ENCODE results near the gene SLC25A45.
"Not testable (repeated sequence)": the region's sequence is repeated elsewhere in the genome, so short reads cannot be mapped to it uniquely, and the experiment has no call there.

The SLC25A45 gene

DNA sequence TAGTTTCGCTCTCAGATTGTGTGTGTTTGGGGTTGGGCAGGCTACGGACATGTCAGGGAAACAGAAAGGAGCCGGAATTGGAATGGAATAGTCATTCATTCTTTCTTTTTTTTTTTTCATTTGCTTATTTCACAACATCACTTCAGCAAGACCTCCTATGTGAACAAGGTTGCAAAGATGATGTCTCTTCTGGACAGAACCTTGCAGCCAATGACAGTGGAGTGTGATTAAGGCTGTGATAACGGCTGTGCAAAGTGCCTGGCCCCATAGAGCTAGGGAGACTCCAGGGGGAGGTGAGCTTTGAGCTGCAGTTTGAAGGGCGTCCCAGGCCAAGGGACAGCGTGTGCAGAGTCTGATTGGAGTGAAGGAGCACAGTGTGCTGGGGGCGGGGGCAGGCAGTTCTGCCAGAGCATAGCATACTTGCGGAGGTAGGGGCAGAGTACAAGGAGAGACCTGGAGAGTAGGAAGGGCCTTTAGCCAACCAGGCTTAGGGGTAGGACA lies 24.5 kb downstream of the SLC25A45 start:
- no peak for DNase-seq

DNA sequence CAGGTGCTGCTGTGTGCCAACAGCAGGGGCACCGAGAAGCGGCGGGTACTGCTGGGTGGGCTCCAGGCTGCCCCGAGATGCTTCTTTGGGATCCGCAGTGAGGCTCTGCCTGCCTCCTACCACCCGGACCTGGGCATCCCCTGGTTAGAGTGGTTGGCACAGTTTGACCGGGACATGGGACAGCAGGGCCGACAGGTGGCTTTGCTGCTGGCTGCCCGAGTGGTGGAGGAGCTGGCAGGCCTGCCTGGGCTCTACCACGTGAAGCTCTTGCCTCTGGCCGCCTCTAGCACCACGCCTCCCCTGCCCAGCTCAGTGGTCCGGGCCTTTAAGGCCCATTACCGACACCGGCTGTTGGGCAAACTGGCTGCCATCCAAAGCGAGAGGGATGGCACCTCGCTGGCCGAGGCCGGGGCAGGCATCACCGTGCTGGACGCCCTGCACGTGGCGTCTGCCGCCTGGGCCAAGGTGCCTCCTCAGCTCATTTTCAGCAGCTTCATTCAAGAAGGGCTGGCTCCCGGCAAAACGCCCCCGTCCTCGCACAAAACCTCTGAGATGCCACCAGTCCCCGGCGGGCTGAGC lies 26.0 kb downstream of the SLC25A45 start:
- DNase-seq, result no peak

DNA sequence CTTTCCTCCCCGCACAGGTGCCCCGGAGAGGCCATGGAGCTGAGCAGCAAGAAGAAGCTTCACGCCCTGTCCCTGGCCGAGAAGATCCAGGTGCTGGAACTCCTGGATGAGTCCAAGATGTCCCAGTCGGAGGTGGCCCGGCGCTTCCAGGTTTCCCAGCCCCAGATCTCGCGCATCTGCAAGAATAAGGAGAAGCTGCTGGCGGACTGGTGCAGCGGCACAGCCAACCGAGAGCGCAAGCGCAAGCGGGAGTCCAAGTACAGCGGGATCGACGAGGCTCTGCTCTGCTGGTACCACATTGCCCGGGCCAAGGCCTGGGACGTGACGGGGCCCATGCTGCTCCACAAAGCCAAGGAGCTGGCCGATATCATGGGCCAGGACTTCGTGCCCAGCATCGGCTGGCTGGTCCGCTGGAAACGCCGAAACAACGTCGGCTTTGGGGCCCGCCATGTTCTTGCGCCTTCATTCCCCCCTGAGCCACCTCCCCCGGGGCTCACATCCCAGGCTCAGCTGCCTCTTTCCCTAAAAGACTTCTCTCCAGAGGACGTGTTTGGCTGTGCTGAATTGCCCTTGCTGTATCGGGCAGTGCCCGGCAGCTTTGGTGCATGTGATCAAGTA lies 26.6 kb downstream of the SLC25A45 start:
- DNase-seq, result no peak

DNA sequence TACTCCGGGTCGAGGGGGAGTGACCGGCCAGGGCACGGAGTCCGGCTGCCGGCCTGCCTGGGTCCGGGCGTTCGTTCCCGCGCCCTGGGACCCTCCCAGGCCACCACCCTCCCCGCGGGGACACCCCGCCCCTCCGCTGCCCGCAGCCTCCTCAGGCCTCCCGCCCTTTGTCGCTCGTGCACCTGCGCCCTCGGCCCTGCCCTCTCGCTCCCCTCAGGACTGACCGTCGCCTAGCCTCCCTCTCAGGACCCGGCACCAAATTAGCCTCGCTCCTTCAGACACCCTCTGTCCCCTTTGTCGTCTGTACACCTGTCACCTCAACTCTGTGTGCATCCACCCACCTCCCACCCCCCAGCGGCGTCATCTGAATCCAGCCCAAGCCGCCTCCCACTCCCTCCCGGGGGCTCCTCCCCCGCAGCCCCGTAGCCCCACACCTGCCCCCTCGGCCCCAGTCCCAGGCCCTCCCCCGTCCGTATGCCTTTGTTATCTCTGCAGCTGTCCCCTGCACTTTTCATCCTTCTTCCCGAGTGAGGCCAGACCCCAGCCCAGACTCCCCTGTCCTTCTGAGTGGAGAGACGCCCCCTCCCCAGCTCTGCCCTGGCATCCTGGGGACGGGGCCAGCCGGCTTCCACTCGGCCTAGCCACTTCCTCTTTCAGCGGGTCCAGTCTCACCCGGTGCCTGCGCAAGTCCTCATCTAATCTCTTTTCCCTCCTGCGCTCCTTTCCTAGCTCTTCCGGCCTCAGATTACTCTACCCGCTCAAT lies 27.3 kb downstream of the SLC25A45 start:
- DNase-seq, result peak; percentile 56 to 63

DNA sequence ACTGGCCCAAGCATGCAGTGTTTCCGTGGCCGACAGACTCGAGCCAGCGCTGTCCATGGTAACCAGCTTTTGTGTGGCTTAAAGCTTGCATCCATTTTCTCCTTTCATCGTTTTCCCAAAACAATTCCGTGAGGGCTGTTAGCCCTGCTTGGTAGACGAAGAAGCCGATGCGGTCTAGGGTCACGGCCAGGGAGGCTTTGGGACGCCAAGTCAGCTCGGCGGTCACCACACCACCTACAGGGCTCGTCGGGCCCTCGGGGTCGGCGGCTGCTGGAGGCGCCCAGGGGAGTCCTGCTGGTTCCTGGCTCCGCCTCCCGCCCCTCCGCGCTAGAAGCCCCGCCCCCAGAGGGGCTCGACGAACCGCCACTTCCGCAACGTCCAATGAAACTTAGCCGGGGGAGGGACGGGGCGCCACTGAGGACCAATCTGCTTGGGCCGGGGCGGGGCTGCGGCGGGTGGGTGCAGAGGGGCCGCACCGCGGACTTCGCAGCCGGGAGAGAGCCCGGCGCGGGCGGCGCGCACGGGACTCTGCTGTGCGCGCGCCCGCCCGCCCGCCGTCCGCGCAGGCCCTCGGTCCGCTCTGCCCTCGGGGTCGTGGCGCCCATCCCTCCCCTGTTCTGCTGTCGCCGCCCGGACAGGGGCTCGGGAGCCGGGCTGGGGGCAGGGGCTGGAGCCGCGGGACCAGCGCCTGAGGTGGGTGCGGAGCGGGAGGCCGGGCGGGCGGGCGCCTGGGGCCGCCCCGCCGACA lies 28.0 kb downstream of the SLC25A45 start, which contains the start of gene TIGD3:
TIGD3 (plus strand) TSS at position 487 of the 748 bp plus-strand sequence. CDS start 1,058 bp downstream, outside the sequence.
- DNase-seq, result peak; percentile 96 to 97

DNA sequence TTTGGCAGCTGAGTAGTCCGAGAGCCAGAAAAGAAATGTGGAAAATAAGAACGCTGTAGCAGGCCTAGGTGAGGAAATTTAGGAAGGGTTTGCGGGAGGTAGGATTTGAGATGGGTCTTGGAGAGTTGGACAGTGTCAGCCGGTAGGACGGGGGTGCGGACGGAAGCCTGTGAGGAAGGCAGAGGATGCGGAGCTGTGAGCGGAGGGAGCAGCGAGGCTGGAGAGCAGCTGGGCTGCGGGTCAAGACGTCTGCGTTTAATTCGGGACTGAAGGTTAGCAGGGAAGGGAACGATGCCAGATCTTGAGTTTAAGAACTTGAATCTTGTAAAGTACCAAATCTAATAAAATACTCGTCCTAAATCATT lies 28.6 kb downstream of the SLC25A45 start:
- no peak for DNase-seq

DNA sequence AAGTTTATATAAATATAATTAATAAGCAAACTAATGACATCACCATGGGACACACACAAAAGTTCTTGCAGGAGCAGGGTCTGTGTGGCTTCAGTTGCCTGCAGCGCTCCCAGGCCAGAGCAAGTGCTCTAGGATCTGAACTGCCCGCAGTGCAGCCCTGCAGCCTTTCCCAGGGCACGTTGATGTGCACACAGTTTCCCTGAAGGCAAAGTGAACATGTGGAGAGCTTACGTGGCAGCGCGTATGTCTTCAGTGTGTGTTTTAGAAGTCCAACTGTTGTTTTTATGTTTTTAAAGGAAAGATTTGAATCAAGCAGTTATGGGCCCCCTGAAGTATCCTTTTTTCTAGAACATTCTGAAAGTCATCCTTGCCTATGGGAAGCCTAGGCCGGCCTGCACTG lies 29.1 kb downstream of the SLC25A45 start:
- no peak for DNase-seq

DNA sequence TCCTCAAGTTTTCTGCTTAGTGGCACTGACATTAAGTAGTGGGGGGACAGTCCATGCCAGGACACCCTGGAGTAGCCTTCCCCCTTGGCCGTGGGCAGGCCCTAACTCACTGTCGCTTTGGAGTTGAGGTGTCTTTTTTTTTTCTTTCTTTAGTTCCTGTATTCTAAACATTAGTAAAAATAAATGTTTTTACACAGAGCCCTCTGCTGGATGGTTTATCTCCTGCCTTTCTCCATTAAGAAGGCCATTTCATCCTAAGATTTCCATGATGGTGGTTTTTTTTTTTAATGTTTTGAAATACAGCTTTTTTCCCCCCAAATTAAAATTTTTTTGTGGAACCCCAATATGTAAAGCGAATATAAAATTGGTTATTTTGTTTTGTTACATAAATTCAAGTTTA lies 29.7 kb downstream of the SLC25A45 start:
- DNase-seq, result no peak

DNA sequence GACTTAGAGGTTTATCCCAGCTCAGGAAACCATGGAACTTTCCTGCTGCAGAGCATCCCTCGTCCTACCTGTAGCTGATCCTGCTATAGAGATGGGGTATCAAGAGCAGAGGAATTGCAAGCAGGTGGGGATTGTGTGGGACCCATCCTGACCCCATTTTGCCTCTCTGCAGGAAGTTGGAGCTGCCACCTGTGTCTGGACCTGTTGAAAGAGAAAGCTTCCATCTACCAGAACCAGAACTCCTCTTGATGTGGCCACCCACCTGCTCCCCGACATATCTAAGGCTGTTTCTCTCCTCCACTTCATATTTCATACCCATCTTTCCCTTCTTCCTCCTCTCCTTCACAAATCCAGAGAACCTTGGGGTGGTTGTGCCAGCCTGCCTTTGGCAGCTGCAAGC lies 30.9 kb downstream of the SLC25A45 start:
- DNase-seq, result no peak

DNA sequence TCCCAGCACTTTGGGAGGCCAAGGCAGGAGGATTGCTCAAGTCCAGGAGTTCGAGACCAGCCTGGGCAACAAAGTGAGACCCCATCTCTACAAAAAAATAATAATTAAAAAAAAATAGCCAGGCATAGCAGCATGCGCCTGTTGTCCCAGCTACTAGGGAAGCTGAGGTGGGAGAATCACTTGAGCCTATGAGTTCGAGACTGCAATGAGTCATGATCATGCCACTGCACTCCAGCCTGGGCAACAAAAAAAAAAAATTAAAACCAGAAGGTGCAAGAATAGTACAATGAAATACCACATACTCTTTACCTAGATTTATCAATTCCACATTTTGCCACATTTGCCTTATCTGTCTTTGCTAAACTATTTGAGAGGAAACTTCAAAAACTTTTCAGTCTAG lies 40.6 kb downstream of the SLC25A45 start:
- no peak for DNase-seq

DNA sequence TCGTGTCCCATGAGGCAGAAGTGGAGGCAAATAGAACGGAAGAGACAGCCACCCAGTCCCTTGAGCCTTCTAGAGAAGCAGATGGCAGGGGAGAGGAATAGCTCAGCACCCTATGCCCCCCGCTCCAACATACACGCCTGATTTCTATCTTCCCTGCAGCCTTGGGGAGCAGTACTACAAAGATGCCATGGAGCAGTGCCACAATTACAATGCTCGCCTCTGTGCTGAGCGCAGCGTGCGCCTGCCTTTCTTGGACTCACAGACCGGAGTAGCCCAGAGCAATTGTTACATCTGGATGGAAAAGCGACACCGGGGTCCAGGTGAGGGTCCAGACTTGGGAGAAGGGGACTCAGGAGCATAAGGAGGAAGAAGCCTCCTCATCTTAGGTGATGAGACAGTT lies 42.2 kb downstream of the SLC25A45 start:
- DNase-seq, result no peak

DNA sequence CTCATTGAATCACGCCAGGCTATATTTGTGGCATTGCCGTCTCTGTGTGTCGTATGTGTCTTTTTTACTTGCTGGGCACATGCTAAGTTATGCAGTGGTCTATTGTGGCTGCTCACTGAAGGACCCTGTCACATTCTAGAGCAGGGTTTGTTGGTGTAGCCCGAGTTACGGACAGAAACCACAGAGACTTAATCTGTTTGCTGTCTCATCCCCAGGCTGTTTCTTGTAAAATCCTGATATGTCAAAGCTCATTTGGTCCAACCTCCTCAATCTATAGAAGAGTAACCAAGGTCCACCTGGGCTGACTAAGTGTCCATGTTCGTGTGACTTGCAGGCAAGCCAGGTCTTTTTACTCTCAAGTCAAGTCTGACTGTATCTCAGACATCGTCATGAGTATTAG lies 43.8 kb downstream of the SLC25A45 start:
- no peak for DNase-seq

DNA sequence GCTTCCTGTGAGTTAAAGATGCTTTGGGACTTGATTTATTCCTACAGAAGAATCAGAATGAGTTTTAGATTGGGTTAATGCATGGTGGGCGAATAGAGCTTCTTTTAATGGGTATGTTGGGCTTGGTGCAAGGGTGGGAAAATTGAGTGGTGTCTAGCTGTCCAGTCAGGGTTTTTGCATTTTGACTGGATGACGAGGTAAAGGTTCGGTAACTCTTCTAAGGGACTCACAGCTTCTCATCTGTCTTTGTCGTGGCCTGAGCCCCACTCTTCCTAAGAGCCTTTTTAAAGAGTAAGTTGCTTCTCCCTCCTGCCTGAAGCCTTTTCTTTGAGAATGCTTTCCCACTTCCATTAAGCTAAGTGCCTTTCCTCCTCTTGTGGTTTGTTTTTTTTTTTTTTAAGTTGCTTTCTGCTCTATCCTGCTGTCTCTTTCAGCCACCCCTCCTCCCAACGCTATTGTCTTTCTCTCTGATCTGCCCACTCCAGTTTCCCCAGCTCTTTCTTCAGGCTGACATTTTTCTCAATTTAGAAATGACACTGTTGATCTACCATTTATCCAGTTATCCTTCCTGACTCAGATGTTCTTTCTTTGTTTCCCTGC lies 47.6 kb downstream of the SLC25A45 start:
- DNase-seq, result no peak

DNA sequence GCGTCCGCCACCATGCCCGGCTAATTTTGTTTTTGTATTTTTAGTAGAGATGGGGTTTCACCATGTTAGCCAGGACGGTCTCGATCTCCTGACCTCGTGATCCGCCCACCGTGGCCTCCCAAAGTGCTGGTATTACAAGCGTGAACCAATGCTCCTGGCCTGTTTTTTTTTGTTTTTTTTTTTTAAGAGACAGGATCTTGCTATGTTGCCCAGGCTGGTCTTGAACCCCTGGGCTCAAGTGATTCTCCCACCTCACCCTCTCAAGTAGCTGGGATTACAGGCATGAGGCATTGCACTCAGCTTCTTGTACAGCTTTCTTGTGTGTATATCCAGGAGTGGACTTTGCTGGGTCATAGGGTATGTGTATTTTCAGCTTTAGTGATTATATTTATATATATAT lies 49.9 kb downstream of the SLC25A45 start:
- not testable (repeated sequence) for DNase-seq

DNA sequence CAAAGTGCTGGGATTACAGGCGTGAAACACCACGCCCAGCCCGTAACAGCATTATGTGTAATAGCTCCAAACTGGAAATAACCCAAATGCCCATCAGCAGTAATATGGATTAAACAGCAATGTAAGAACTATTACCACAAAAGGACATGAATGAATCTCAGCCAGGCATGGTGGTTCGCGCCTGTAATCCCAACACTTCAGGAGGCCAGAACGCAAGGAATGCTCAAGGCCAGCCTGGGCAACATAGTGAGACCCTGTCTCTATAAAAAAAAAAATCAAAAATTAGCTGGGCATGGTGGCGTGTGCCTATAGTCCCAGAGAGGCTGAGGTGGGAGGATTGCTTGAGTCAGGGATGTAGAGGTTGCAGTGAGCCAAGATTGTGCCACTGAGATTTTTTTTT lies 51.9 kb downstream of the SLC25A45 start:
- no peak for DNase-seq

DNA sequence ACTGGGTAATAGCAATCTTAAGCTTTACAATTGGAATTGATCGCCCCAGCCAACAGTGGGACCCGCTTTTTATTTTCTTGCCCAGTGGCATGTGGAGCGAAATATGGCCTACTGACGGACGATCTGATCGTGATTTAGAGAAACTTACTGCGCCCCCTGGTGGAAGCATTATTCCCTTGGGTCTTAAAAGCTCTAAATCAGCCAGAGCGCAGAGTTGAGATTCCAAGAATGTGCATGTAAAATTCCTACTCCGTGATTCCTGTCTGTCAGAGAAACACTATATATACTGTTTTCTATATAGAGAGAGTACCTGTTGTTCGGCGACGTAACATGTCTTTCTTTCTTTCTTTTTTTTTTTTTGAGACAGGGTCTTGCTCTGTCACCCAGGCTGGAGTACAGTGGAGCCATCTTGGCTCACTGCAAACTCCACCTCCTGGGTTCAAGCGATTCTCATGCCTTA lies 52.5 kb downstream of the SLC25A45 start:
- peak; percentile 78 to 82 for DNase-seq

DNA sequence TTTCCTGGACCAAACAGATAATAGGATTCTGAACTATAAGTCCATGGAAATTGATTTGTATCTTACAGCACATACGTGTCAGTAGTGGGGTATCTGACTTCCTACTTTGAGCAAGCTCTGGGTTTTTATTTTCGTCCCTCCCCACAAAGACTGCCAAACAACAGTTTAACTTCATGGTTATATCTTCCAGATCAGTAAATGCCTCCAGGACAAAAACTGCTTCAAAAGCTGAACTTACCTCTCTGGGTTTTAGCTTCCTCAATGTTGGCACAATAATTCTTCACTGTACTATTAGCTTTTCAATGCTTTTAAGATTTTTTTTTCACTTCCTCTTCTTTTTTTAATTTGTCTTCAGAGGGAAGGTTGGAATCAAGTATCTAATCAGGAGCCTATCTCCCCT lies 53.0 kb downstream of the SLC25A45 start:
- no peak for DNase-seq

DNA sequence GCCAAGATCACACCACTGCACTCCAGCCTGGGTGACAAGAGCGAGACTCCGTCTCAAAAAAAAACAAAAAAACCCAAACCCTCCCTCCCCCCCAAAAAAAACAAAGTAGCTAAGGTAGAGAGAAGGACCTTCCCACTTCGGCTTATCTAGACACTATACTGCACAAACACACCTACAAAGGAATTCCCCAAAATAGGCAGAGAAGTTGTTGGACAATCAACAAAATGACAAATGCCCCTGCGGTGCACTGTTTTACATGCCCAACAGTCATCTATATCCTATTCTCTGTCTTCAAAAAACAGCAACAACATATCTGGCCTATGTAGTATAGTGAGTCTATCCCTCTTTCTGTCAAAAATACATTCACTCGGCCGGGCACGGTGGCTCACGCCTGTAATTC lies 55.4 kb downstream of the SLC25A45 start:
- DNase-seq, result no peak

DNA sequence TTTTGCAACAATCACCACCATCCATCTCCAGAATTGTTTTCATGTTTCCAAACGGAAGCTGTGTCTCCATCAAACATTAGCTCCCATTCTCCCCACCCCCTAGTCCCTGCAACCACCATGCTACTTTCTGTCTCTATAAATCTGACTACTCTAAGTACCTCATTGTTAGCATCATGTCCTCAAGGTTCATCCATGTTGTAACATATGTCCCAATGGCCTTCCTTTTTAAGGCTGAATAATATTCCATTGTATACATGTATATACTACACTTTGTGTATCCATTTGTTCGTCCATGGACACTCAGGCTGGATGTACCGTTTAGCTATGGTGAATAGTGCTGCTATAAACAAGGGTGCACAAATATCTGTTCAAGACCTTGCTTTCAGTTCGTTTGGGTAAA lies 57.0 kb downstream of the SLC25A45 start:
- DNase-seq, result no peak
